Mucosa of stomach (tissue), 1 donor: ENCODE results near the gene RILPL1.
"Not testable (repeated sequence)": the region's sequence is repeated elsewhere in the genome, so short reads cannot be mapped to it uniquely, and the experiment has no call there.

ENCODE experiments used
- H3K27me3 ChIP-seq: one replicate; pipeline ENCODE4 v1.7.0; 2013; ENCODE audit warnings: mild to moderate bottlenecking, low read length; ENCODE audit not compliant: control insufficient read depth, insufficient read depth
- H3K36me3 ChIP-seq: one replicate; pipeline ENCODE4 v1.7.0; 2013; ENCODE audit warnings: low read length; ENCODE audit not compliant: control insufficient read depth, insufficient read depth
- H3K4me1 ChIP-seq: one replicate; pipeline ENCODE4 v1.7.0; 2013; ENCODE audit warnings: mild to moderate bottlenecking, low read length; ENCODE audit not compliant: control insufficient read depth, insufficient read depth
- H3K4me3 ChIP-seq: one replicate; pipeline ENCODE4 v1.7.0; 2013; ENCODE audit warnings: low read length
- H3K9ac ChIP-seq: one replicate; pipeline ENCODE4 v1.7.0; 2013; ENCODE audit warnings: mild to moderate bottlenecking, low read length, moderate library complexity
- H3K9me3 ChIP-seq: one replicate; pipeline ENCODE4 v1.7.0; 2013; ENCODE audit warnings: mild to moderate bottlenecking, low read length, moderate library complexity; ENCODE audit not compliant: control insufficient read depth
- donor health status: Pancreatic carcinoma.

Gene RILPL1

DNA sequence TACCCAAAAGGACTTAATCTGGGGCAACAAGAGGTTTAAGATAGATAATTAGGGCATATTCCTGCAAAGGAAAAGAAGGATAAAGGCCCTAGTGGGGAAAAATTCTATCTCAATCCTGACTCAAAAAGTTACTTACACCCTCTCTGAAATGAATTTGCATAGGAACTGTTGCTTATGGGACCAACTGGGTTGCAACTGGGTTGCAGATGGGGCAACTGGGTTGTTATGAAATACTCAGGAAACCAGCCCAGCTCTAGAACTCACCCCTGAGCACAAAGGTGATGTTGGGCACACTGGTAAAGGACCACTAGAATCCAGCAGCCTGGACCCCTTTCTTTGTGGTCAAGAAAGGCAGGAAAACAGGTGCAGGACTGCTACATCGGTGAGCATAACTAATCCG is 17.2 kb upstream of the RILPL1 start:
- H3K4me3 ChIP-seq: no peak overlapping the region
- H3K9me3 ChIP-seq: no peaks in the 10 kb centered on the region
- H3K9ac ChIP-seq: no peak overlapping the region
- H3K36me3 ChIP-seq: no peaks in the 10 kb centered on the region
- no peaks in the 10 kb centered on the region for H3K4me1 ChIP-seq
- no peaks in the 10 kb centered on the region for H3K27me3 ChIP-seq

DNA sequence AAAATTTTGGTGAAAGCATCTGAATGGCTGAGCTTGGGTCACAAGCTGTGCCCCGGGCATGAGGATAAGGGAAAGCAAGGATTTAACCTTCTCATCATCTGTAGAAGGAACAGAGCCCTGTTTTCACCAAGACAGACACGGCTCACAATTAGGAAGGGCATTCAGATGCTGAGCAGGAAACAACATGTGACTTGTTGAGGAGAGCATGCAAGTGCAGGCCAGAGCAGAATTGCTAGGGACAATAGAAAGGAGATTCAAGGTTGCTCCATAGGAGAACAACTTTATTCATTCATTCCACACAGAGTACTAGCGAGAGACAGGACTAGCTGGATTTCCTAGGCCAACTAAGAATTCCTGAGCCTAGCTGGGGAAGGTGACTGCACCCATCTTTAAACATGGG is 14.6 kb upstream of the RILPL1 start:
- Histone ChIP-seq H3K4me3 (no peak overlapping the region), H3K36me3 (no peaks in the 10 kb centered on the region), H3K27me3 (no peaks in the 10 kb centered on the region), H3K4me1 (no peaks in the 10 kb centered on the region), H3K9me3 (no peaks in the 10 kb centered on the region), H3K9ac (no peak overlapping the region)

DNA sequence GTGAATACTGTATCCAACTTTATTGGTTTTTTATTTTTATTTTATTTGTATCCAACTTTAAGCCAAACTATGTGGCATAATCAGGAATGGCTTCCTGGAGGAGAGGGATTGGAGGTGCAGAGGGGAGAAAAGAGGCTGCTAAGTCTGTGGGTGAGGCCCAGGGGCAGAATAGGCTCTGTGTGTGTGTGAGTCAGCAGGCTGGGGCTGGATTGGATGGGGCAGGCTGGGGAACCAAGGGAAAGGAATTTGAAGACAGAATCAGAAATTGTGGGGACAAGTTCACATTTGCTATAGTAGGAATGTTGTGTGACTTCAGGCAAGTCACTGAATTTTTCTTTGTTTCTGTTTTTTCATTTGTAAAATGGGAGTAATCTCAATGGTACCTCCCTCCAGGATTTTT is 12.8 kb upstream of the RILPL1 start:
- no peak overlapping the region for H3K4me3 ChIP-seq
- H3K9me3 ChIP-seq: no peaks in the 10 kb centered on the region
- no peak overlapping the region for H3K9ac ChIP-seq
- H3K4me1 ChIP-seq: no peaks in the 10 kb centered on the region
- no peaks in the 10 kb centered on the region for H3K27me3 ChIP-seq
- no peaks in the 10 kb centered on the region for H3K36me3 ChIP-seq

DNA sequence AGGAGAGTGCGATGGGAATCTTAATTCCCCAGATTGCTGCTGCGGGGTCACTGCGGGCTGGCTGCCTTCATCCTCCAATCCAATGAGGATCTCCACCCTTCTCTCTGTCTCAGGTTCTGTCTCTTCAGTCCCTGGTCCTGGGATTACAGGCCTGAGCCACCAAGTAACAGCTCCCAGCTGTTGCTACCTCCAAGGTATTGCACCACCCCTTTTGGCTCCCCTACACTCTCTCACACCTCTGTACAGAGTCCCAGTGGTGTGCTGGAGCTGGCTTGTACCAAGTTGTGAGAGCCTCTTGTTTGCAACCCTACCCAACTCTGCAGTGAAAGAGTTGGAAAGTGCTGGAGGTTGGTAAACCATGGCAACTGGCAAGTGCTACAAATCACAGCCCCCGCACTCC is 10.0 kb upstream of the RILPL1 start:
- Histone ChIP-seq H3K36me3 (no peaks in the 10 kb centered on the region), H3K4me1 (no peaks in the 10 kb centered on the region), H3K27me3 (no peaks in the 10 kb centered on the region), H3K4me3 (no peak overlapping the region), H3K9me3 (no peaks in the 10 kb centered on the region), H3K9ac (no peak overlapping the region)

DNA sequence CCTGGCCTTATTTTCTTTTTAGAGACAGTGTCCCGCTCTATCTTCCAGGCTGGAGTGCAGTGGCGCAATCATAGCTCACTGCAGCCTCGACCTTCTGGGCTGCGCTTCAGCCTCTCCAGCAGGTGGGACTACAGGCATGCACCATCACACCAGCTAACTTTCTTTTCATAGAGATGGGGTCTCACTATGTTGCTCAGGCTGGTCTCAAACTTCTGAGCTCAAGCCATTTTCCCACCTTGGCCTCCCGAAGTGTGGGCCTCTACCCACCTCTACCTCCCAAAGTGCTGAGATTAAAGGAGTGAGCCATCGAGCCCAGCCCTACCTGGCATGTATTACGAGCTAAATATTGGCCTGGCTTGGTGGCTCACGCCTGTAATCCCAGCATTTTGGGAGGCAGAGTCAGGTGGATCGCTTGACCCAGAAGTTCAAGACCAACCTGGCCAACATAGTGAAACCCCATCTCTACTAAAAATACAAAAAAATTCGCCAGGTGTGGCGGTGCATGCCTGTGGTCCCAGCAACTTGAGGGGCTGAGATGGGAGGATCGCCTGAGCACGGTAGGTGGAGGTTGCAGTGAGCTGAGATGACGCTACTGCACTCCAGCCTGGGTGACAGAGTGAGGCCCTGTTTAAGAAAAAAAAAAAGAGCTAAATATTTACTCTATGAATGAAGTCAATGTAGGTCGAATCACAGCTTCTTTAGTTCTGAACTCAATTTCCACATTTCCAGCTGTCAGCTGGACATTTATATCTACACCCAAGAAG is 7.6 kb upstream of the RILPL1 start:
- Histone ChIP-seq H3K27me3 (no peaks in the 10 kb centered on the region), H3K36me3 (no peaks in the 10 kb centered on the region), H3K4me3 (no peak overlapping the region), H3K9me3 (no peaks in the 10 kb centered on the region), H3K4me1 (no peaks in the 10 kb centered on the region), H3K9ac (no peak overlapping the region)

DNA sequence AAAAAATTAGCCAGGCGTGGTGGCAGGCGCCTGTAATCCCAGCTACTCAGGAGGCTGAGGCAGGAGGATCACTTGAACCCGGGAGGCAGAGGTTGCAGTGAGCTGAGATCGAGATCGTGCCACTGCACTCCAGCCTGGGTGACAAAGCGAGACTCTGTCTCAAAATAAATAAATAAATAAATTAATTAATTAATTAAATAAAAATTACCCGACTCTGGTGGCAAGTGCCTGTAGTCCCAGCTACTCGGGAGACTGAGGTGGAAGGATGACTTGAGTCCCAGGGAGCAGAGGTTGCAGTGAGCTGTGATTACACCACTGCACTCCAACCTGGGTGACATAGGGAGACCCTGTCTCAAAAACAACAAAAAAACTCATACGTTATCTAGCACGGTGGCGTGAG is 2.4 kb upstream of the RILPL1 start:
- not testable (repeated sequence) for H3K9ac ChIP-seq, H3K4me3 ChIP-seq, H3K9me3 ChIP-seq, H3K36me3 ChIP-seq, H3K27me3 ChIP-seq
- peaks cover 18% of the 10 kb centered on the region for H3K4me1 ChIP-seq

DNA sequence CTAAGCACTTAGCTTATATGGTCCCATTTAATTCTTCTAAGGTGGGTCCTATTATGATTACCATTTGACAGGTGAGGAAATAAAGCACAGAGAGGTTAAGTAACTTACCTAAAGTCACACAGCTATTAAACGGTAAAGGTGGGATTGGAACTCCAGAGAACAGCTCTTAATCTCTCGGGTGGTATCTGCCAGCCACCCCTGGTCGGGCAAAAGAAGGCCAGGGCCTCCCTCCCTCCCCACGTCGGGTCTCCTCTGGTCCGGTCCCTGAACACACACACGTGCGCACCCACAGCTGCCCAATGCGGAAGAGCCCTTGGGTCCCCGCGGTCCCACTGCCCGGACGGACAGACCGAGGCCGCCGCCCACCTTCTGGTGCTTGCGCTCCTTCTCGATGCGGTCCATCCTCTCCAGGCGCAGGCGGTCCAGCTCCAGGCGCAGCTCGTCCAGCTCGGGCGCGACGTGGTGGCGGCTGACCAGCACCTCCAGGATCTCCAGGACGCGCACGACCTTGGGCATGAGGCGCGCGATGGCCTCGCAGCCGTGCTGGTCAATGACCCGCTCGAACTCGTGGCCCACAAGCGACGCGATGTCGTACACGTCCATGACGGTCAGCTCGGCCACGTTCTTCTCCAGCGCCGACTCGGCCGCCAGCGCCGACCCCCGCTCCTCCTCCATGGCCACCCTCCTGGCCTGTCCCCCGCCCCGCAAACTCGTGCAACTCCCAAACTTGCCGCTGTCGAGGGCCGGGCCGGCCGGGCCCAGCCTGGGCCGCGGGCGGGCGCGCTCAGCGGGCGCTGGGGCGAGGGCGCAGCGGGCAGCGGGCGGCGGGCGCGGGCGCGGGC is 490 bp downstream of the RILPL1 start:
- H3K9ac ChIP-seq: peak overlapping the region; percentile 43
- peak overlapping the region; percentile 25 for H3K4me3 ChIP-seq
- no peaks in the 10 kb centered on the region for H3K9me3 ChIP-seq
- H3K4me1 ChIP-seq: peaks cover 18% of the 10 kb centered on the region
- no peaks in the 10 kb centered on the region for H3K36me3 ChIP-seq
- H3K27me3 ChIP-seq: no peaks in the 10 kb centered on the region

DNA sequence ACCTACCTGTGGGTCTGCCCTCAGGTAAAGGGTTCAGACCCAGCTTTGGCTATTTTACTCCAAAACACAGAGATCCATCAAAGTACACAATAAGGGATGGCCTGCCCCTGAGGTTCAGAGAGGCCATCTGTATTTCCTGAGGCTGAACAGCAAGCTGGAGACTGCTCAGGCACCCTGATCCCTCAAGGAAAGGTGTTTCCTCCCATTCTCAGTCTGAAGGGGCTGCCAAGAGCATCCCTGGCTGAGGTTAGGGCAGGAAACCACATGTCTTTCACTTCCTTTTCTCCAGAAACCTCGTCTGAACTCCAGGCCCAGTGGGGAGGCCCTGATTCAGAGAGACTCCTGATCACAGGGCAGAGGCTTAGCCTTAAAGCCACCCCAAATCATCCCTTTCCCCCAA is 1.5 kb downstream of the RILPL1 start:
- Histone ChIP-seq H3K36me3 (no peaks in the 10 kb centered on the region), H3K4me1 (peaks cover 18% of the 10 kb centered on the region), H3K9ac (peak overlapping the region; percentile 20), H3K27me3 (no peaks in the 10 kb centered on the region), H3K4me3 (no peak overlapping the region), H3K9me3 (no peaks in the 10 kb centered on the region)

DNA sequence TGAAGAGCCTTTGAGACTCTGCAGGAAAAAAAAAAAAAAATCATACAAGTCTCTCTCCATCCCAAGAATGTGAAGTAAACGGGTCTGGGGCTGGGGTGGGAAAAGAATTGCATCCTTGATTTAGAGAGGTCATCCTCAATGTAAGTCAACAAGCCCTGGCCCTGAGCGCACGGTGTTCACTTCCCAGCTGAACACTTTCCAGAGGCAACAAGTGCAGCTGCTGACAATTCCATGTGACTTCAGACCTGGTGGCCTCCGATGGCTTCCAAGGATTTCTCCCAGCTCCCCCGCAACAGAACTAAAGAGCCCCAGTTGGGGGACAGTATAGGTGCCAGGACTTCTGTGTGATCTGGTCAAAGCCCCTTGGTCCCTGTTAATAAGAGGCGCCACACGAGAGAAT is 2.4 kb downstream of the RILPL1 start:
- Histone ChIP-seq H3K9me3 (no peaks in the 10 kb centered on the region), H3K27me3 (no peaks in the 10 kb centered on the region), H3K9ac (no peak overlapping the region), H3K4me1 (peaks cover 18% of the 10 kb centered on the region), H3K4me3 (no peak overlapping the region), H3K36me3 (no peaks in the 10 kb centered on the region)

DNA sequence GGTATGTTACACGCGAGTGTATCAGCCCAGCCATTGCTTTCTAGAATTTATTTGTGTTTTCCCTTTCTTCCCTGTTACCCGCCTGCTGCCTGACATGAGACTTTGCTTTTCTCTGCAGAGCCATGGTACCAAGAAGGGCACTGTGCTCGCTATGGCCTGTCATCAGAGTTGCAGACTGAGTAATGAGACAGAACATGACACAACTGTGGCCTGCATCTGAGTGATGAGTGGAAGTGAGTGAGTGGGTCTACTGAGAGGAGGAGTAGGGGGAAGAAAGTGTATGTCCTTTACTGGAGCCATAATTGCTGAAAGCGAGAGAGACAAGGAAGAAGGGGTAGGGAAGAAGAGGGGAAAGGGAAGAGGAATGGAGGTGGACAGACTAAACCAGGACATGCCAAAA is 2.9 kb downstream of the RILPL1 start:
- H3K4me3 ChIP-seq: no peak overlapping the region
- no peaks in the 10 kb centered on the region for H3K36me3 ChIP-seq
- H3K9ac ChIP-seq: no peak overlapping the region
- H3K27me3 ChIP-seq: no peaks in the 10 kb centered on the region
- H3K9me3 ChIP-seq: no peaks in the 10 kb centered on the region
- H3K4me1 ChIP-seq: peaks cover 18% of the 10 kb centered on the region

DNA sequence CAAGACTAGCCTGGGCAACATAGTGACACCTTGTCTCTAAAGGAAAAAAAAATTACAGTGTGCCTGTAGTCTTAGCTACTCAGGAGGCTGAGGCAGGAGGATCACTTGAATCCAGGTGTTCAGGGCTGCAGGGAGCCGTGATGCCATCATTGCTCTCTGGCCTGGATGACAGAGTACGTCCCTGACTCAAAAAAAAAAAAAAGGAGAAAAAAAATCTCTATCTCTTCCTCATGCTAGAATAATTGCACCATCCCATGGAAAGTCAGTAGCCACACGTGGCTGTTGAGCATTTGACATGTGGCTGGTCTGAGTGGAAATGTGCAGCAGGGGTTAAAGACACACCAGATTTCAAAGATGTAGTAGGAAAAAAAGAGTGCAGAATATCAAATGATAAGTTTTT is 3.8 kb downstream of the RILPL1 start:
- Histone ChIP-seq H3K4me3 (no peak overlapping the region), H3K4me1 (peaks cover 18% of the 10 kb centered on the region), H3K9ac (no peak overlapping the region), H3K36me3 (no peaks in the 10 kb centered on the region), H3K9me3 (no peaks in the 10 kb centered on the region), H3K27me3 (no peaks in the 10 kb centered on the region)

DNA sequence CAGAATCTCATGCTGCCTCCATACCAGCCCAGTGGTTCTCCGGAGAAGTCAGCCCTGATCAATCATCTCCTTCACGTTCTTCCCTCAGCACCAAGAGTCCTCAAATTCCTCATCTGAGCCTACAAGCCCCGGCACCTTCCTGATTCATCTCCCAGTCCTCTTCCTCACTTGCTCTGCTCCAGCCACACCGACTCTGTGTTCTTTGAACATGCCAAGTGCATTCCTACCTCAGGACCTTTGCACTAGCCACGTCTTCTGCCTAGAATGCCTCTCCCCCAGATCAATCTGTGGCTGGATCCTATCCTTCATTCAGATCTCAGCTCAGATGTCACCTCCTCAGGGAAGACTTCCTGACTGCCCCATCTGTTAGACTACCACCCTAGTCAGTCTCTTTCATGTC is 4.7 kb downstream of the RILPL1 start:
- Histone ChIP-seq H3K27me3 (no peaks in the 10 kb centered on the region), H3K4me3 (no peak overlapping the region), H3K9ac (no peak overlapping the region), H3K4me1 (peaks cover 13% of the 10 kb centered on the region), H3K36me3 (no peaks in the 10 kb centered on the region), H3K9me3 (no peaks in the 10 kb centered on the region)
